IPS-NIHi11 (cell line): ENCODE measurements around the gene STN1.

ENCODE experiments used
- DNase-seq: peaks from one replicate; pipeline ENCODE4 v3.0.0; 2012; ENCODE audit warnings: mixed read lengths, low spot score

Gene STN1

DNA sequence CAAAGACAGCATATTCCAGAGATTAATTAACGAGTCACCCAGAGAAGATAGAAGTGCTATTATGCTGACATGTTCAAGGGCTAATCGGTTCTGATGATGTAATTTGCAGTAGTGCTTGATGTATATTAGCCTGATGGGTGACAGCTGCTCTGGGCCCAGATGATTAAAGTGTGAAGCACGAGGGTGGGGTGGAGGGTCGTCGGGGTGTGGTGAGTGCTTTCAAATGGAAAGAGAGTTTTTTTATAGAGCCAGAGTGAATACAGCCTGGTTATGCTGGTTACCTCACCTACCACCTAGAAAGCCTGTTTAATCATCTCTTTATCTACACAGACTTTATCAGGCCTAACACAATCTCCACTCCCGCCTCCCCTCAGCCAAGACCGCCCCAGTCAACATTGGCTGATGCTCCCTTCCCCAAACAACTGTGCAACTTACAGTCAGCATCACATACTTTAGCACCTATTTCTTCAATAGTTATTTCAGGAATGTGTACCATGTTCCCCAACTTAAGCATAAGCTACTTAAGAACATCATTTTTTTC is 11.5 kb upstream of the STN1 start:
- no peak for DNase-seq

DNA sequence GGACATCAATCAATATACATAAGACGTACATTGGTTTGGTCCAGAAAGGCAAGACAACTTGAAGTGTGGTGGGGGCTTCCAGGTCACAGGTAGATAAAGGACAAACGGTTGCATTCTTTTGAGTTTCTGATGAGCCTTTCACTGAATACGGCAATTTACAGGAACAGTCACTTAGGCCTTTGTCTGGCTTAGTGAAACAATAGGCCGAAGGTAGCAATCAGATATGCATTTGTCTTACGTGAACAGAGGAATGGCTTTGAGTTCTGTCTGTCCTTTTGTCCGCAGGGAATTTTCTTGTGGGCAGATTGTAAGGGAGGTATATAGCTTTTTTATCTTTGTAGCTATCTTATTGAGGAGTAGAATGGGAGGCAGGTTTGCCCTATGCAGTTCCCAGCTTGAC is 10.8 kb upstream of the STN1 start:
- DNase-seq = no peak

DNA sequence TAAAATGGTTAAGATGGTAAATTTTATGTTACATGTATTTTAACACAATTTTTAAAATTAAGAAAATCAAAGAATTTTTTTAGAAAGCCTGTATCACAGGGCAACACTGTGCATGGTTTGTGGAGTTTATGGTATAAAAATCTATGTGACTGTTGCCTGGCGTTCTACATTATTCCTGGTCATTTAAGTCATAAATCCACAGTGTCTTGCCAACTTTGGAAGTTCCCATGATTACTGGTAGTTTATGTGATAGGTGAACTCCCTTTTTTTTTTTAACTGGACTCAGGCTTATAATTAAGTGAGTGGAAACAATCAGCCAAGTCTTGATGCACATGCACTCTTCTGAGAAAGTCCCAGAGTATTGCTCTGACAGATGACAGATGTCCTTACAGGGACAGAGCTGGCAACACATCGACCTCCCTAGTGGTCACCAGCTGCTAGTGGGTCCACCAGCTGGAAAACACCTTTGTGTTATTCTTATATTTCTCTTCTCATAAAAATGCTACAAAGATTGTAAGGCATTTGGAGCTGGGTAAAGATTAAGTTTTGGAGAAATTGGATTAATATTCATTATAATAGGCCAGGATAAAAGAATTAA is 8.8 kb upstream of the STN1 start:
- no peak for DNase-seq

DNA sequence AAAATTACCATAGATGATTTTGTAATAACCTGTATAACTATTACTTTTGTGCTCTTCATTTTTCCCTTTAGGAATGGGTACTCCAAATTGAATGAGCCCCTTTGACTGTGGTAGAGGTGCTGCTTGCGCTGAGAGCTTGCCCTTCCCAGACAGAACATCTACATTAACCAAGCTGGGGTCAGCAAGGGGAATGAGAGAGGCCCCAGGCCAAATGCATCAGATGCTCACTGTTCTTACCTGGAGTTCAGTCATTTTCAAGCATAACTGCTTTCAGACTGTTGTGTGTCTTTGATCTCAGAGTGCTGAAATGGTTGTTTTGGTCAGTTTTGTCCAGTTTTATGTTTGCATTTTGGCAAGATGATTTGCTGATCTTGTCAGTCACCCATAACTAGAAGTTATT is 7.6 kb upstream of the STN1 start:
- no peak for DNase-seq

DNA sequence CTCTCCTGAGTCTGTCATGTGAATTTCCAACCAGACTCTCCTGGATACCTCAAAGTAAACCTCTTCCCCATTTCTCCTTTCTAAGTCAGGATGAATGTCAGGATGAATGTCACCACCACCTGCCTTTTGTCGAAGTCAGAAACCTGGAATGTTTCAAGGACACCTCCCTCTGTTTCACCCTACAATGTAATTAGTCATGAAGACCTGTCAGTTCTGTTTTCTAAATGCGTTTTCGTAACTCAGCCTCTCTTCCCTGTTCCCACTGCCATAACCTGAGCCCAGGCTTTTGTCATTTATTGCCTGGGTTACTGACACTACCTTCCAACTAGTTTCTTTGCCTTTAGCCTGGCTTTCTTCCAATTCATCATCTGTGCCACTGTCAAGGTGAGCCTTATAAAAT is 5.5 kb upstream of the STN1 start:
- DNase-seq = no peak

DNA sequence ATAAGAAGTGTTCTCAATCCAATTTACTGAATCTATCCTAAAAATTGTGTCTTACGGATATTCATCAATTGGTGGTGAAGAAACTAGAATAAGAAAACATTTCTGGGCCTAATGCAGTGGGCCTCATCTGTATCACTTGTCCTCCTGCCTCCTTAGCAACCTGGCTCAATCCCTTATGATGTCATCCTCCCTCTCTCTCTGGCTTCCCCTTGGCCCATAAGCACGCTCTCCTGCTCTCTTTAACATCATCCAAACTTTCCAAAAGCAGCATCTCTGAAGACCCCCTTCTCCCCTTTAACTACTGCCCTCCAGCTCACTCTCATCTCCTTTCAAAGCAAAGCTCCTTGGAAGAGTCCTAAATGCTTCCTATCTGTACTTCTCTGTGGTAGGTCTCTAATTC is 4.7 kb upstream of the STN1 start:
- DNase-seq = no peak

DNA sequence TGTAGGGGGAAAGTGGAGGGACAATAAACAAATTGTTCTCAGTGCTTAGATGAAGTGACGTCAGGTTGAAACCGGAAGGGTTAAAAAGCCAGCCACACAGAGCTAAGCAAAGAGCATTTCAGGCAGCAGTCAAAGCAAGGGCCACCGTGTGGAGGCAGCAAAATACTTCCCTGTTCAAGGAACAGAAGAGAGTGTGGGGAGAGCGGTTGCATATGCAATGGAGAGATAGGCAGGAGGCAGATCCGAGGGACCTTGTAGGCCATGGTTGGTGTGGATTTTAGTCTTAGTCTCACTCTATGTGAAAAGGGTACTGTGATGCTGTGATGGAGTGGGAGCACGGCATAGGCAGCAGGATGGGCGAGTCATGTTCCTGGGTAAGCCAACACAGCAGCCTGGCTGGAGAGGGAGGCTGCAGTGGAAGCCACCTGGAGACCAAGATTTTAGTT is 3.8 kb upstream of the STN1 start:
- DNase-seq = peak; percentile 37

DNA sequence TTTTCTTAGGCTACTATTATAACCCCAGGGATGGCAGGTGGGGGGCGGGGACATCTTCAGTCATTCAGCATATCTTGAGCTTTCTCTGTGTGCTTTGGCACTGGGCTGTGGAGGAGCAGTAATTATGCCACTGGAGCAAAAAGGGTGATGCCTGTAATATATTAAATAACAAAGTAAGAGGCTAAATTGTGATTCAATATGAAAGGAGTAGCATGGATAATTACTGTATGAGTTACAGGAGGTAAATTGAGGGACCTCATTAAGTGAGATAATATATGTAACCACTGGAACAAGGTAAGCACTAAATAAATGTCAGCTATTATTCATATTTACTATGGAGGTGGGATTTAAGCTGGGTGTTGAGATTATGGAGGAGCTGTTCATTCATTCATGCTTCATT is 3.3 kb upstream of the STN1 start:
- DNase-seq = no peak

DNA sequence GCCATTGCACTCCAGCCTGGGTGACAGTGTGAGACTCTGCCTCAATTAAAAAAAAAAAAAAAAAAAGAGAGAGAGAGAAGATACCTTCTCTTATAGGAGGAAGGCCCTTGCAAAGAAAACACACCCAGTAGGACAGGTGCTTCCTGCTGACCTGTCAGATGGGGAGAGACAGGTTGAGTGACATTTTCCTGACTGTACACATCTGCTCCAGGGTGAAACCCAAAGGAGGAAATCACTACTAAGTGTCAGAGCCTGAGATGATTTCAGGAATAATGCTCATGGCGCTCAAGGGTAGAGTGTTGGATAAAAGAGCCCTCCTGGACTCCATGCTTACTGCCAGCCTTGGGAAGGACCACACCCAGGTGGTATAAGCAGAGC is 1.7 kb upstream of the STN1 start:
- no peak for DNase-seq

DNA sequence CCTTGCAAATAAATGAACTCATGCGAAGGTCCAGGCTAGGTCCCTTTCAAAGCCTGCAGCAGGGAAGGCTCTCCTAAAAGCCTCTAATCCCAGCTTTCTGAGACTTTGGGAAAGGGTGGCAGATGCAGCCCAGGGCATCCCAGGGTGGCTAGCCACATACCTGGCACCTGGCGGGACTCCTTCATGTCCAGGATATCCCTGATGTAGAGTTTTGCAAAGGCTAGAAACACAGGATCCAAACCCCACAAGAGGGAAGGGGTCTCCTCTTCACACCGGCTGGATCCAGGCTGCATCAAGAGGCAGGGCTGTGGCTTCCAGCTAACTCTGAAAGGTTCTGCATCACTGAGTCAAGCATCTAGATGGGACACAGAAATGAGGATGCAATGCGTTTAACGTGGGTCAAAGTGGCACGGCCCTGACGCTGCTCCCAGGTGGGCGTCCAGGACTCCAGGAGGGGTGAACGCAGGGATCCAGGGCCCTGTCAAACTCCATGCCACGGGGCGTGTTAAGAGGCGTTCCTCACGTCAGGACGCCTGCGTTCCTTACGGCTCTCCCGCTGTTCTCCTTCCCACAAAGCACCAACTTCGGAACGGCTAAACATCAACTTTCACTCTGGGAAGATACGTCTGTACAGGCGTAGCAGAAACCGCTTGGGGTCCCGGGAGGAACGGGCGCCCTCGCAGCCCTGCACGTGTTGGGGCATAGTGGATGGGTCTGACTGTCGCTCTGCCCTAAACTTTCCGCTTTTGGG is 507 bp downstream of the STN1 start:
- peak; percentile 54 for DNase-seq

DNA sequence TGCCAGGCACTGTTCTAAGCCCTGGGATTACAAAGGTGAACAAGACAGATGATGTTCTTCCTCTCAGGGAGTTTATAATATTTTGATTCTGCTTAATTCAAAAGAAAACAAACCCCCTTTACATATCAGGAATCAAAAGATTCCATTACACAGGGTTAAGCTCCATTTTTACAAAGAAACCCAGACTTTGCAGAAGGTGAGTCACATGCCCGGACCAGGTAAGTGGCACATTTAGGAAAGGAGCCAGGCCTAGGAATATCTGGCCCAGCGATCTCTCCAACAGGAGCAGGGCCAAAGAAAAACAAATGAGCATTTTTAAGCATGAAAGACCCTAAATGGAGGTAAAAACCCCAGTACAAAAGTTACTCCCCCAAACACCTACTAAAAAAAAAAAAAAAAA is 1.1 kb downstream of the STN1 start:
- DNase-seq = no peak

DNA sequence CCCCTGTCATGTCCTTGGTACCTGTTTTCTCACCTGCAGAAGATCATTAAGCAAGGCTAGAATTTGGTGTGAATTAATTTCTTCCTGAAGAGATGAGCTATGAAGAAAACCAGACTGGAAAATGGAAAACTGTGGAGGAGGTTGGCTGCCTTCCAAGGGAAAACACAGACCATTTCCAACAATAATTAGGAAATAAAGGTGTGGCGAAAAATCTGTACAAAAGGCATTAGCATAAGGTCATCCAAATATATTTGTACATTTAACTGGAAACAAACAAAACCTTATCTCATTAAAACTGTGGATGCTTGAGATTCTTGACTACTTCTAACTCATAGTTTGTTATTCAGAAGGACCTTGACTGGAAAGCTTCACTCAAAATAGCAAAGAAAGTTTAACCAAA is 1.7 kb downstream of the STN1 start:
- DNase-seq = no peak

DNA sequence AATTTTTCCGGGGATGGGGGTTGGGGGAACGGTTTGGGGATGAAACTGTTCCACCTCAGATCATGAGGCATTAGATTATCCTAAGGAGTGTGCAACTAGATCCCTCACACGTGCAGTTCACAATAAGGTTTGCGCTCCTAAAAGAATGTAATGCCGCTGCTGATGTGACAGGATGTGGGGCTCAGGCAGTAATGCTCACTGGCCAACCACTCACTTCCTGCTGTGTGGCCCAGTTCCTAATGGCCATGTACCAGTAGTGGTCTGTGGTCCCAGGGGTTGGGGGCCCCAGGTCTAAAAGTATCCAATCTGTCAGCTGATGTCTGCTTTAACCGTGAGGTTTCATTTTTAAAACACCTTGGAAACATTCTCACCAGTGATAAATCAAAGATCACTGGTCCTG is 2.2 kb downstream of the STN1 start:
- no peak for DNase-seq

DNA sequence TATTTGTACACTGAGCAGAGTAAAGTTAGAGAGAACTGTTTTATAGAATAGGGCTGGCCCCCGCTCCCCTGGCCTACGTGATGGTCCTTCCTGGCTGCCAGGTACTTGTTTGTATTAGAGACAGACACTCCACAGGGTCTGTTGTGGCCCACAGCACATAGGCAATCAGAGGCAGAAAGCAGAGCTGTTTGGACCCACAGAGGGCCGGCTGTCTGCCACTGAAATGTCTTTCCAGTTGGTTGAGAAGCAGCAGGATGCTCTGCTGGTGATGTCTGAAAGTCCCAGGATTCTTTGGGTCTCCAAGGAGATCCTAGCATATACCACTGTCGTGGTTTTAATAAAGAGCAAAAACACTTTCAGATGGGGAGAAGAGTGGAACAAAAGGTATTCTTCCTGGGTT is 5.2 kb downstream of the STN1 start:
- no peak for DNase-seq

DNA sequence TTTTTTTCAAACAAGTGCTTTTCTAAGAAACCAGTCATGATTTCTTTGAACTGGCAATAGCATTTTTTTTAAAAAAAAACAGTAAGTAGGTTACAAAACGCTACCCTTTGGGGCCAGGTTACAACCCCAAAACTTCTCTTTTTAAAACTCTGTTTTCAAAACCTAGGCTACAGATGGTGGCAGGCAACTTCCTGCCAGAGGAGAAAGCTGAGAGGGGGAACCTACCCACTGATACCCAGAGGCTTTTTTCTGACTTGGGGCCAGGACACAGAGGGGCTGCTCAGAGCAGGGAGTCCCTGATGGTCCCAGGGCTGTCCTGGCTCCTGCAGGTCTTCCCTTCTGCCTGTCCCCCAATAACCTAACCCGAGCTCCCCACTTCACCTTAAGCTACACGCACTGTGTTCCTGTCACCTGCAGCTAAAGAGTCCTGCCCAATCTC is 6.9 kb downstream of the STN1 start:
- no peak for DNase-seq

DNA sequence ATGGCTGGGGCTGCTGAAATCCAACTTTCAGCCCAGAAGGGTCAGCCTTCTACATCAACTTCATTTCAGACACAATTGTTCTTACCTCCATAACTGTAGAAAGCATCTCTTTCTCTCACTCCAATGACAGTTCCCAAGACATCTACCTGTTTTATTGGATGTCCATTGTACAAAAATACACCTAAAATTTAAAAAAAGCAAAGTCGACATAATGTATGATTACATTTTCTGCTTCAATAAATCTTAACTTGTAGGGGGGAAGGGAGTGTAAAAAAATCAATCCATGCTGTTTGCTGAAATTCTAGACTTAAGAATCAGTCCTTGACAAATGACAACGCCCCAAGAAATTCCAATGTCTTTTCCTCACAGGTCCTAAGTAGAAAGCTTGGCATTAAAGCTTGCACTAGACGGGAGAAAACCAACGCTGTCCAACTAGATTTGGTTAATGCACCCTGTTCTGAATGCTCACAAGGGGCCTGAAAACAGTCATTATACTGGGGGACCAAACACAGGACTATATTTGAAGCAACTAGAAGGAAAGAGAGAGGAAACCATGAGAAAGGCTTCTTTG is 7.5 kb downstream of the STN1 start:
- no peak for DNase-seq

DNA sequence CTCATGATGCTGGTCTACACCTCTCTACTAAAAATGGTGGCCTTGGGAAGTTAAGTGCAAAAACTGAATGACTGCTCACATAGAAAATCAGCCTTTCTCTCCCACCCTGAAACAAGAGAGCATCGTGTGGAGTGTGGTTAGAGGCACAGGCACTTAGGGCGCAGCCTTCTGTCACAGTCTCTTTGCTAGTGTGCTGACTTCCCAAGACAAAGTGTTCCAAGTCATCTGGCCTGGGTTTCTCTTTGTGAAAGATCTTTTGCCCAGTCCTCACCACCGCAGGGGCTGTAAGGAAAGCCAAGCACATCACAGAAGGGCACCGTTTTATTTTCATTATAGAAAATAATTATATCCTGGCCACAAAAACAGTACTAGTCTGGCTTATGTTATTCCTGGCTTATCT is 12.5 kb downstream of the STN1 start:
- no peak for DNase-seq

DNA sequence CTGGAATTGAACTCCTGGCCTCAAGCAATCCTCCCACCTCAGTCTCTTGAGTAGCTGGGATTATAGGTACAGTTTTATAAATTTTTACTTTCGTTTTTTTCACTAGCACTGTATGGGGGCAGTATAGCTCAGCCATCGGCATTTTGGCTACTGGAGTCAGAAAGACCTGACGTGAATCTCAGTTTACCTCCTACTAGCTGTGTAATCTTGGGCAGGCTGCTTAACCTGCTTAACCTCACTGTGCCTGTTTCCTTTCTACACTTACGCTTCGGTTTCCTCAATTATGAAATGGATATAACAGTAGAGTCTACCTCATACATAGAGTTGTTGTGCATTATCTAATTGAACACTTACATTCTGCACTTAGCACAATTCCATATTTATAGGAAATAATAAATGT is 16.7 kb downstream of the STN1 start:
- DNase-seq = no peak

DNA sequence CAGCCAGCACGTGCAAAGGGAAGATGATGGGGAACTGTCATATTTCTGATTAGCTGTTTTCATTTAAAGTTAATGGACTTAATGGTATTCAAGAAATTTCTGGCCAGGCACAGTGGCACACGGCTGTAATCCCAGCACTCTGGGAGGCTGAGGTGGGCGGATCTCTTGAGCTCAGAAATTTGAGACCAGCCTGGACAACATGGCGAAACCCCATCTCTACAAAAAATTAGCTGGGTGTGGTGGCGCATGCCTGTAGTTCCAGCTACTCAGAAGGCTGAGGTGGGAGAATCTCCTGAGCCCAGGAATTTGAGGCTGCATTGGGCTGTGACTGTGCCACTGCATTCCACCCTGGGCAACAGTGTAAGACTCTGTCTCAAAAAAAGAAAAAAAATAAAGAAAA is 18.7 kb downstream of the STN1 start:
- no peak for DNase-seq

DNA sequence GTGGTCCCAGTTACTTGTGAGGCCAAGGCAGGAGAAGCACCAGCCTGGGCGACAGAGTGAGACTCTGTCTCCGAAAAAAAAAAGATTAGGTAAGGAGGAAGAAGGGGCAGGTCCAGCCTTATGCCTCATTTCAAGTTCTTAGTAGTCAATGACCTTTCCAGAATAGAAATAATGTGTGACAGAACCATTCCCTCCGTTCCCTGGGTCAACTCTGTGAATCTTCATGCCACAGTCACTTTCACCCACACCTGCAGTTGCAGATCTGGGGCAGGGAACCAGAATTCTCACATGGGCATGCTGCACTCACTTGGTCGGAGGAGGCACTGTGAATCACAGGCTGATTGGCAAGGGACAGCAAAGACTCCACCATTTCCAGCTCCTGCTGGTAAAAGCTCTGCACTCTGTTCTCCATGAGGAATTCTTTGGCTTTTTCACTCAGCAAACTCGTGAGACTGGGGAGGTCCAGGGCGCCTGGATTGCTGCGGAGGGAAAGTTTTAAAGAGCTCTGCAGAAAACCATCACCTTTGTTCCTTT is 20.7 kb downstream of the STN1 start:
- no peak for DNase-seq

DNA sequence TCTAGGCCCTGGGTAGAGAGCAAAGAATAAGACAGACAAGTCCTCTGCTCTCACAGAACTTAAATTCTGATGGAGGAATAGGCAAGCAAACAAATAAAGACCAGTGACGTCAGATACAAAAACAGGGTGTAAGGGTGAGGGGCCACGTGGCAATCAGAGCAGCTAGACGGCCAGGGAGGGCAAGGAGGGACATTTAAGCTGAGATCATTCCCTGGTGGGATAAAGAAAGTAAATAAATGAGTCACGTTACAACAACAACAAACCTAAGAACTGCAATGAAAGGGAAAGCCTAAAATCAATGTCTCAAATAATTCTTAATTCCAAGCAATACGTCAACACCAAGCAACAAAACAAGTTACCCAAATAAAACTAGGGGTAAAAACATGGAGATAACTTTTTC is 21.8 kb downstream of the STN1 start:
- no peak for DNase-seq

DNA sequence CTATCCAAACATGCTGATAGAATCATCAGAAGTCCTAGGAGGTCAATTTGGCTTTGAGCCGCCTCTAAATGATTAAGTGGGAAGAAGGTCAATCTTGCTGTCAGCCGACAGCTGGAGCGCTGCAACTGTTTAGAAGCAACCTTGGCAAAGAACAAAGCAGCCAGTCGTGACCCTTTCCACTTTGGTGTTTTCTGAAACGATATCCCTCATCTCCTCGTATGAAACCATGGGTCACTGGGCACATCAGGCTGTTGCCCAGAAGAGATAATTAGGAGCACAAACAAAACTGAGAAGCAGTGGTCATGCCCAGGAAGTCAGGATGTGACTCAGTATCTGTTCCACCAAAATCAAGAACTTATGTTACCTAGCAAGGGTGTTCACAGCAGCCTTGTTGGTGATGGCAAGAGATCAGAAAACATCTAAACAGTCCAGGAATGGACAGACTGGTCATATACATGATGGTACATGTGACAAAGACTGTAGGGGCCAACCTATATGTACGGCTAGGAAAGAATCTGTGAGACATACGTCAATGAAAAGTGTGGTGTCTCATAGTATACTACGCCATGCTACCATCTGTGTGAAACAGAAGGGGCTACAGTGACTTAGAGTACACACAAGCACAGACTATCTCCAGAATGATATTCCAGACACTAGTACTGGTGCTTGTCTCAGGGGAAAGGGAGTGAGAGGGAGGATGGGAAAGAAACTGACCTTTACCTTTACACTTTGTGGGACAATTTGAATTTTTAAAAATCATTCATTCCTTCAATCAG is 22.4 kb downstream of the STN1 start:
- no peak for DNase-seq
